ENCODE measurements around the gene TIE1. TPM values are rescaled to one million over a fixed set of nuclear protein-coding genes. Genes with fewer than 3 reads are reported as not detected.

TIE1 gene
- total and polyA plus RNA-seq, 9 donors: 6.4 to 29.3 (median 11.5) TPM

GRCh38 chr1:43352351-43352705, 51.5 kb downstream of the TIE1 start:
- intact Hi-C loops (cut with DNase I): no loop called here
- no peaks in the 10 kb centered on the region for H3K4me1 ChIP-seq (ENCODE audit: insufficient read depth)
- H3K9me3 ChIP-seq: no peaks in the 10 kb centered on the region
- no peak for DNase-seq
- H3K4me3 ChIP-seq: no peak overlapping the region
- no peaks in the 10 kb centered on the region for H3K27me3 ChIP-seq
- H3K27ac ChIP-seq: no peak overlapping the region
- 79 to 91% (median 80%) methylated on average over 2 of the region's 2 CpGs for whole genome bisulfite sequencing, 3 donors
- no peaks in the 10 kb centered on the region for H3K36me3 ChIP-seq
- TF ChIP-seq POLR2A (IDR thresholded peaks at IDR 0.05) (no peak), EP300 (IDR thresholded peaks at IDR 0.05) (no peak), CTCF (IDR thresholded peaks at IDR 0.05) (no peak)

GRCh38 chr1:43352881-43353280, 52.1 kb downstream of the TIE1 start:
- no peak overlapping the region for H3K27ac ChIP-seq
- H3K27me3 ChIP-seq: no peaks in the 10 kb centered on the region
- no peak for TF ChIP-seq EP300 (IDR thresholded peaks at IDR 0.05)
- TF ChIP-seq POLR2A (IDR thresholded peaks at IDR 0.05): no peak
- TF ChIP-seq CTCF (IDR thresholded peaks at IDR 0.05): no peak
- no peaks in the 10 kb centered on the region for H3K9me3 ChIP-seq
- H3K4me3 ChIP-seq: no peak overlapping the region
- 58 to 65% (median 59%) methylated on average over 3 of the region's 3 CpGs for WGBS, 3 donors
- intact Hi-C loops (cut with DNase I): no loop called here
- H3K36me3 ChIP-seq: no peaks in the 10 kb centered on the region
- DNase-seq: no peak
- H3K4me1 ChIP-seq (ENCODE audit: insufficient read depth): no peaks in the 10 kb centered on the region

GRCh38 chr1:43354471-43354870, 53.7 kb downstream of the TIE1 start:
- 72 to 81% (median 77%) methylated on average over 2 of the region's 2 CpGs for WGBS, 3 donors

DNA sequence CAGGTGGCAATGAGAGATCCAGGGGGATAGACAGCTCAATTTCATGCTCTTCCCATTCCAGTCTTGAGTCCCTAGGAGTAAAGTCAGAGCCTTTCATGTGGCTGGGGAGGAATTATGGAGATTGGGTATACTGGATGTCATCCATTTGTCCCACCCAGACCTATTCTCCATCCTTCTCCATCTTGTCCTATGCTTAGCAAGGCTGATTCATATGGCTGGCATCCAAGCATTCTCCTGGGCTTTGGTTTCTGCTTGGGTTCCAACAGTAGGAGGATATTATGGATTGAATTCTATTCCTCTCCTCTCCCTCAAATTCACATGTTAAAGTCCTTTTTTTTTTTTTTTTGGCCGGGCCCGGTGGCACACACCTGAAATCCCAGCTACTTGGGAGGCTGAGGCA, 54.2 kb downstream of the TIE1 start:
- DNase-seq: no peak
- intact Hi-C loops (cut with DNase I): no loop called here
- Histone ChIP-seq H3K27me3 (no peaks in the 10 kb centered on the region), H3K36me3 (no peaks in the 10 kb centered on the region), H3K9me3 (no peaks in the 10 kb centered on the region), H3K4me1 (ENCODE audit: insufficient read depth) (peaks cover 5% of the 10 kb centered on the region), H3K27ac (no peak overlapping the region), H3K4me3 (no peak overlapping the region)
- 89 to 97% (median 96%) methylated on average over 2 of the region's 2 CpGs for WGBS, 3 donors
- TF ChIP-seq CTCF (IDR thresholded peaks at IDR 0.05) (no peak), POLR2A (IDR thresholded peaks at IDR 0.05) (no peak), EP300 (IDR thresholded peaks at IDR 0.05) (no peak)

More at GRCh38 chr1:43354471-43354870, 53.7 kb downstream of the TIE1 start:
- H3K27me3 ChIP-seq: no peaks in the 10 kb centered on the region
- no peak overlapping the region for H3K4me3 ChIP-seq
- intact Hi-C loops (cut with DNase I): no loop called here
- H3K9me3 ChIP-seq: no peaks in the 10 kb centered on the region
- TF ChIP-seq POLR2A (IDR thresholded peaks at IDR 0.05): no peak
- TF ChIP-seq EP300 (IDR thresholded peaks at IDR 0.05): no peak
- TF ChIP-seq CTCF (IDR thresholded peaks at IDR 0.05): no peak
- no peak overlapping the region for H3K27ac ChIP-seq
- DNase-seq: no peak
- H3K36me3 ChIP-seq: no peaks in the 10 kb centered on the region
- H3K4me1 ChIP-seq (ENCODE audit: insufficient read depth): peaks cover 5% of the 10 kb centered on the region

- 91 to 97% (median 96%) methylated on average over 4 of the region's 4 CpGs for WGBS, 3 donors
- H3K27ac ChIP-seq: no peak overlapping the region
These were observed 56.5 kb downstream of the TIE1 start for GRCh38 chr1:43357251-43357650.

More at GRCh38 chr1:43357251-43357650, 56.5 kb downstream of the TIE1 start:
- no peak for DNase-seq
- Histone ChIP-seq H3K9me3 (no peaks in the 10 kb centered on the region), H3K4me1 (ENCODE audit: insufficient read depth) (peaks cover 5% of the 10 kb centered on the region), H3K36me3 (no peaks in the 10 kb centered on the region), H3K4me3 (no peak overlapping the region), H3K27me3 (no peaks in the 10 kb centered on the region)
- TF ChIP-seq POLR2A (IDR thresholded peaks at IDR 0.05) (no peak), CTCF (IDR thresholded peaks at IDR 0.05) (no peak), EP300 (IDR thresholded peaks at IDR 0.05) (no peak)
- intact Hi-C loops (cut with DNase I): no loop called here

Data from ovary (tissue), 9 donors.